ENCODE measurements around the gene PROM1.

- TF ChIP-seq ZNF134 (CRISPR knock-in tag; conservative IDR thresholded peaks at IDR 0.05): no peak
- TF ChIP-seq CTCF (IDR thresholded peaks at IDR 0.05 in 2 of 3, conservative IDR thresholded peaks at IDR 0.05 in 1 of 3; ENCODE audit: insufficient read depth in 2 of 3, low read depth in 1 of 3, low read length in 3 of 3): no peak
- TF ChIP-seq CHD2 (IDR thresholded peaks at IDR 0.05; ENCODE audit: low read depth, low read length): no peak
- no peak for TF ChIP-seq NFXL1 (CRISPR knock-in tag; IDR thresholded peaks at IDR 0.05)
- no peak for TF ChIP-seq EZH2 (IDR thresholded peaks at IDR 0.05; ENCODE audit: borderline replicate concordance, low read depth, low read length)
- no peak for TF ChIP-seq HDAC8 (tag; IDR thresholded peaks at IDR 0.05)
- TF ChIP-seq ELF1 (tag; IDR thresholded peaks at IDR 0.05): no peak
- TF ChIP-seq EP300 (IDR thresholded peaks at IDR 0.05; ENCODE audit: low read length): no peak
- TF ChIP-seq POLR2AphosphoS5 (IDR thresholded peaks at IDR 0.05; ENCODE audit: control insufficient read depth, insufficient read depth, low read depth, low read length): no peak
- no peak for TF ChIP-seq ATF3 (IDR thresholded peaks at IDR 0.05)
- TF ChIP-seq ATF3 (CRISPR knock-in tag; conservative IDR thresholded peaks at IDR 0.05): no peak
- no peak for TF ChIP-seq TBP (optimal IDR thresholded peaks at IDR 0.05; ENCODE audit: low read depth, low read length)
- TF ChIP-seq MAX (CRISPR knock-in tag; IDR thresholded peaks at IDR 0.05): no peak
- TF ChIP-seq ZBTB26 (CRISPR knock-in tag; IDR thresholded peaks at IDR 0.05): no peak
Measured at GRCh38 chr4:15938640-15939039, 145.2 kb downstream of the PROM1 start, which contains the start of gene FGFBP1.

All from K562 (cell line).